OCI-LY1 (cell line): ENCODE data around the gene BLOC1S5.

Experiments used
- H2AFZ ChIP-seq: fragments of 200-600 bp; sonication (generic), shearing (Covaris generic); 2 replicates; pipeline ENCODE4 v1.6.0; 2014; ENCODE audit warnings: antibody characterized with exemption, mild to moderate bottlenecking, low read length
- H3F3A ChIP-seq: fragments of 200-600 bp; sonication (generic), shearing (Covaris generic); 2 replicates; pipeline ENCODE4 v1.6.0; 2014; ENCODE audit warnings: mild to moderate bottlenecking, antibody characterized with exemption, low read length, moderate library complexity; ENCODE audit not compliant: insufficient read depth
- H3K27ac ChIP-seq: fragments of 200-600 bp; sonication (generic); 2 replicates; pipeline ENCODE4 v1.5.1; 2014; ENCODE audit warnings: low read length, mixed run types, mild to moderate bottlenecking, low read depth; ENCODE audit not compliant: poor library complexity, severe bottlenecking
- H3K27me3 ChIP-seq: fragments of 200-600 bp; sonication (generic); 2 replicates; pipeline ENCODE4 v1.6.0; 2014; ENCODE audit warnings: antibody characterized with exemption, mild to moderate bottlenecking, low read length, moderate library complexity; ENCODE audit not compliant: insufficient read depth
- H3K36me3 ChIP-seq: fragments of 200-600 bp; sonication (generic); 2 replicates; pipeline ENCODE4 v1.6.1; 2014; ENCODE audit warnings: mild to moderate bottlenecking, antibody characterized with exemption, low read length, moderate library complexity, mixed read lengths; ENCODE audit not compliant: insufficient read depth
- H3K4me1 ChIP-seq: fragments of 200-600 bp; sonication (generic); 2 replicates; pipeline ENCODE4 v1.5.1; 2014; ENCODE audit warnings: mild to moderate bottlenecking, low read length, moderate library complexity; ENCODE audit not compliant: insufficient read depth, severe bottlenecking
- H3K4me2 ChIP-seq: fragments of 200-600 bp; sonication (generic), shearing (Covaris generic); 2 replicates; pipeline ENCODE4 v1.6.1; 2014; ENCODE audit warnings: low read length
- H3K4me3 ChIP-seq: fragments of 200-600 bp; sonication (generic); 2 replicates; pipeline ENCODE4 v1.5.1; 2014; ENCODE audit warnings: low read length, low read depth, mild to moderate bottlenecking, mixed read lengths; ENCODE audit not compliant: poor library complexity, severe bottlenecking
- H3K79me2 ChIP-seq: fragments of 200-600 bp; shearing (Covaris generic); 2 replicates; pipeline ENCODE4 v1.6.1; 2016; ENCODE audit warnings: mixed run types, low read length, mixed read lengths; ENCODE audit not compliant: insufficient read depth
- H3K9ac ChIP-seq: fragments of 200-600 bp; sonication (generic), shearing (Covaris generic); 2 replicates; pipeline ENCODE4 v1.6.1; 2014; ENCODE audit warnings: mild to moderate bottlenecking, low read length, mixed read lengths
- H3K9me2 ChIP-seq: fragments of 200-600 bp; sonication (generic), shearing (Covaris generic); 2 replicates; pipeline ENCODE4 v1.6.1; 2014; ENCODE audit warnings: low read depth, mild to moderate bottlenecking, low read length, mixed read lengths
- H3K9me3 ChIP-seq: fragments of 200-600 bp; shearing (Covaris generic); 2 replicates; pipeline ENCODE4 v1.6.1; 2014; ENCODE audit warnings: low read length, mixed read lengths
- H4K20me1 ChIP-seq: fragments of 200-600 bp; sonication (generic), shearing (Covaris generic); 2 replicates; pipeline ENCODE4 v1.6.0; 2016; ENCODE audit warnings: mild to moderate bottlenecking, low read length; ENCODE audit not compliant: insufficient read depth
- EZH2 ChIP-seq: fragments of 200-600 bp; sonication (generic), shearing (Covaris generic); IDR thresholded peaks from 2 replicates; pipeline ENCODE4 v1.8.0; 2017; ENCODE audit warnings: borderline replicate concordance, mixed run types, mild to moderate bottlenecking, antibody characterized with exemption, low read length, moderate library complexity, mixed read lengths
- TF ChIP-seq, protein P1 (sequence below): fragments of 200-600 bp; sonication (generic), shearing (Covaris generic); IDR thresholded peaks from 2 replicates; pipeline ENCODE4 v1.5.1; 2017; ENCODE audit warnings: mild to moderate bottlenecking, antibody characterized with exemption, low read length, moderate library complexity, mixed read lengths

BLOC1S5 gene

DNA sequence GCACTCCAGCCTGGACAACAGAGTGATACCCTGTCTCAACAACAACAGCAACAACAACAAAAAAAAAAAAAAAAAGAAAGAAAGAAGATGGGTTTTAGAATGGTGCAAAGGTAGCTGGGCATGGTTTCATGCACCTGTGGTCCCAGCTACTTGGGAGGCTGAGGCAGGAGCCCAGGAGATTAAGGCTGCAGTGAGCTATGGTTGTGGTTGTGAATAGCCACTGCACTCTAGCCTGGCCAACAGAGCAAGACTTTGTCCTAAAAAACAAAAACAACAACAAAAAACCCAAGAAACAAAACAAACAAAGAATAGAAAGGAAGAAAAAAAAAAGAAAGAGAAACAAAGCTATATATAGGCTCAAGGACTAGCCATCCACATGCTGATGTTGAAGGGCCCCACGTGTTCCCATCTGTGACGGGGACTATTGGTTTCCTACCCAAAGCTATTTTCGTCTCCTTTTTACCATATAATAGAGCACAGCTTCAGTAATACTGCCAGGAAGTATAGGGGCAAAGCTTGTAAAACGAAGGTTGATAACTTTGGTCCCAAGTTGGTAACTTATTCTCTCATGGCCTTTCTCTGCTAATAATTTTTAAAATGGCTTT, 46.0 kb upstream of the BLOC1S5 start:
- Histone ChIP-seq H3K79me2 (no peaks in the 10 kb centered on the region), H3K36me3 (no peaks in the 10 kb centered on the region; the same call in 1 of the 2 replicates), H3K27me3 (no peaks in the 10 kb centered on the region; the same call in 1 of the 2 replicates), H3K9me3 (no peaks in the 10 kb centered on the region), H3K4me2 (no peak overlapping the region), H4K20me1 (no peaks in the 10 kb centered on the region), H3F3A (no peaks in the 10 kb centered on the region), H3K27ac (no peak overlapping the region), H3K9me2 (no peaks in the 10 kb centered on the region), H3K4me1 (no peaks in the 10 kb centered on the region), H3K9ac (no peak overlapping the region), H2AFZ (no peak overlapping the region), H3K4me3 (no peak overlapping the region)
- TF ChIP-seq, protein P1, sequence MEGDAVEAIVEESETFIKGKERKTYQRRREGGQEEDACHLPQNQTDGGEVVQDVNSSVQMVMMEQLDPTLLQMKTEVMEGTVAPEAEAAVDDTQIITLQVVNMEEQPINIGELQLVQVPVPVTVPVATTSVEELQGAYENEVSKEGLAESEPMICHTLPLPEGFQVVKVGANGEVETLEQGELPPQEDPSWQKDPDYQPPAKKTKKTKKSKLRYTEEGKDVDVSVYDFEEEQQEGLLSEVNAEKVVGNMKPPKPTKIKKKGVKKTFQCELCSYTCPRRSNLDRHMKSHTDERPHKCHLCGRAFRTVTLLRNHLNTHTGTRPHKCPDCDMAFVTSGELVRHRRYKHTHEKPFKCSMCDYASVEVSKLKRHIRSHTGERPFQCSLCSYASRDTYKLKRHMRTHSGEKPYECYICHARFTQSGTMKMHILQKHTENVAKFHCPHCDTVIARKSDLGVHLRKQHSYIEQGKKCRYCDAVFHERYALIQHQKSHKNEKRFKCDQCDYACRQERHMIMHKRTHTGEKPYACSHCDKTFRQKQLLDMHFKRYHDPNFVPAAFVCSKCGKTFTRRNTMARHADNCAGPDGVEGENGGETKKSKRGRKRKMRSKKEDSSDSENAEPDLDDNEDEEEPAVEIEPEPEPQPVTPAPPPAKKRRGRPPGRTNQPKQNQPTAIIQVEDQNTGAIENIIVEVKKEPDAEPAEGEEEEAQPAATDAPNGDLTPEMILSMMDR = no peak
- TF ChIP-seq EZH2 = no peak

DNA sequence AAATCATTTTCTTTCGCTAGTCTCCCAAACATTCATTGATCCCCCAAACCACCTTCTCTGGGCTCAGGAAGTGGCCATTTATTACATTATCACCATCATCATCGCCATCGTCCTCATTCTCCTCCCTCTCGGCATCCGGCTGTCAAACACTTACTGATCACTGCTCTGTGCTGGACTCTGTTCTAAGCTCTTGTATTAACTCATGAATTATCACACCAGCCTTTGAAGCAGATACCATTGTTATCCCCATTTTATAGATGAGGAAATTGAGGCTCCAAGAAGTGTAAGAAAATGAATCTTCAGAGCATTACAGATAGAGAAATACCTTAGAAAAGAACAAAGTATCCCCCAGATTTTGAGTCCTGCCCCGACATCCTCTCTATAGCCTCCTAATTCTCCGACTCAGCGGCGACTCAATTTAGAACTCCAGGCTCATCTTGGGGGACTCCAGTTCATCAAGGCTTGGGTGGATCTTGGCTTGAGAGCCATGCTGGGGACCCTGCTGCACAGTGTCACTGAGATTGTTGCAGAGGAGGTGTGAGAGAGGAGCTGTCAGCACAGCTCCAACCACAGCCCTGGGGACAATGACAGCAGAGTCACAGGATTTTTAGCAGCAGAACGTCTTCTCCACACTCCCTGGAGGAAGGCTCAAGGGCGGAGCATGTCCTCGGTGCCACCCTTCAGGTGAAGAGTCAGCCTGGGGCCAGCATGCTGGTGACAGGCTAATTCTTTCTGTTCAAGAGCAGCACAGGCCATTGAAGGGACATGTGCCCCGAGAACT, 44.8 kb upstream of the BLOC1S5 start:
- H3K27ac ChIP-seq = no peak overlapping the region
- no peaks in the 10 kb centered on the region for H3K9me2 ChIP-seq
- no peaks in the 10 kb centered on the region for H3K9me3 ChIP-seq
- no peaks in the 10 kb centered on the region for H3K4me1 ChIP-seq
- no peak overlapping the region for H2AFZ ChIP-seq
- H3K4me3 ChIP-seq = no peak overlapping the region
- H4K20me1 ChIP-seq = no peaks in the 10 kb centered on the region
- H3F3A ChIP-seq = no peaks in the 10 kb centered on the region
- H3K9ac ChIP-seq = no peak overlapping the region
- no peak overlapping the region for H3K4me2 ChIP-seq
- H3K27me3 ChIP-seq = no peaks in the 10 kb centered on the region; the same call in 1 of the 2 replicates
- H3K36me3 ChIP-seq = no peaks in the 10 kb centered on the region; the same call in 1 of the 2 replicates
- TF ChIP-seq, protein P1 = no peak
- no peak for TF ChIP-seq EZH2
- H3K79me2 ChIP-seq = no peaks in the 10 kb centered on the region

DNA sequence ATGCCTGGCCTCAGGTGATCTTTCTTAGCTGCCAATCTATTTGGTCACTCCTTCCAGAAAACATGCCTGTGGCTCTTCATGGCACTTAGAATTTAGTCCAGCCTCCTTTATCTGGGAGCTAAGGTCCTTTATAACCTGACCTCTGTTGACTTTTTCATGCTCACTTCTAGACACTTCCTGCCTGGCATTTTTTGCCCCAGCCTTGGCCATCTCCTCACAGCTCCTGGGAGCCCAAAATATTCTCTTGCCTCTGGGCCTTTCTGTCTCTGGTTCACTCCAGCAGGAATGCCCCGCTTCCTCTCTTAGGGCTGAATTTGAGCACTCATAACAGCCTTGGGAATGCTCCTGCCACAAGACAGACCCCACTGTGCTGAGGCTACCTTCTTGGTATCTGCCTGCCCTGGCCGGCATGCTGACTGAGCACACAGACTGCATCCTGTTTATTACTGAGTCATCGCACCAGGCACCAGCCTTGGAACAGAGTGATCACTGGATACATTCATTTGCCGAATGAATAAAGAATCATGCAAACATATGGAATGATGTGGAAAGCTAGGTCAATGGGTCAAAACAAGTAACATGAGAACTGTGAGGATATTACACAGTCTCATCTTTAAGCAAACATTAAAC, 44.0 kb upstream of the BLOC1S5 start:
- Histone ChIP-seq H3K79me2 (no peaks in the 10 kb centered on the region), H3K27me3 (no peaks in the 10 kb centered on the region; the same call in 1 of the 2 replicates), H3F3A (no peaks in the 10 kb centered on the region), H3K9me3 (no peaks in the 10 kb centered on the region), H3K36me3 (no peaks in the 10 kb centered on the region; the same call in 1 of the 2 replicates), H3K9ac (no peak overlapping the region), H3K4me1 (no peaks in the 10 kb centered on the region), H3K4me2 (no peak overlapping the region), H3K9me2 (no peaks in the 10 kb centered on the region), H3K27ac (no peak overlapping the region), H4K20me1 (no peaks in the 10 kb centered on the region), H2AFZ (no peak overlapping the region), H3K4me3 (no peak overlapping the region)
- TF ChIP-seq, protein P1 = no peak
